ENCODE data around the gene ZNF474. TPM values are rescaled to one million over a fixed set of nuclear protein-coding genes. Genes with fewer than 3 reads are reported as not detected.
A peak's percentile ranks its signal among the peaks of the same experiment; 100 is the strongest.

The ZNF474 gene
- total and polyA plus RNA-seq, 2 of the 4 experiments (the other 2 are of a cell fraction): 0.24 to 0.54 TPM

DNA sequence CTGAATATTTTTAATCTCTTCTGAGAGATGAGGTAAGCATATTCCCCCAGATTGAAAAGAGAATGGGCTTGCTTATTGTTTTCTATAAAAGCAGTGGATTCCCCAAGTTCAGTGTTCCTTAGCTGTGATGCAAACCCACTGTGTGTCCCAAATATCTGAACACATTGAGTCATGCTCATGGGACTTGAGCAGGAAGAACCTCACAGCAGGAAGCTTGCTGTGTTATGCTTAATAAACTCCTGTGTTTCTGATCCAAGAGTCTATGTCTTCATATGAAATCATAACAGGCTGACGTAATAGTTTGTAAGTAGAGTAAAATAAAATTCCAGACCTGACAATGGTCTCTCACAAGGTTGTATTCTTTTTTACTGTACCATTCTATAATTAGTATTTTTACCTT lies 26.5 kb upstream of the ZNF474 start:
- no TSS peak for BruUV-seq (replicated peaks)
- Histone ChIP-seq H3K27me3 (ENCODE audit: control insufficient read depth, insufficient read depth, low read length) (no peaks in the 10 kb centered on the region), H2AFZ (replicated peaks; ENCODE audit: low read length, poor library complexity) (no peak overlapping the region), H3K9ac (ENCODE audit: low read depth, low read length) (no peak overlapping the region), H3K27ac (ENCODE audit: insufficient read depth, low read length) (no peak overlapping the region), H4K5ac (ENCODE audit: low read depth, low read length) (no peak overlapping the region), H4K20me1 (ENCODE audit: insufficient read depth, low read length) (no peaks in the 10 kb centered on the region), H3K4ac (ENCODE audit: low read depth, low read length) (no peak overlapping the region), H2BK15ac (ENCODE audit: low read depth, low read length) (peak overlapping the region; percentile 5; the same call in 1 of the 3 replicates), H3K18ac (ENCODE audit: low read depth, low read length) (no peak overlapping the region; the same call in 1 of the 2 replicates), H3K4me3 (ENCODE audit: insufficient read depth, low read depth, low read length) (no peak overlapping the region), H3K36me3 (ENCODE audit: control insufficient read depth, insufficient read depth, low read length) (no peaks in the 10 kb centered on the region), H3K56ac (ENCODE audit: extremely low read depth, insufficient read depth, low read length) (no peak overlapping the region), H3K14ac (replicated peaks; ENCODE audit: low read depth, low read length) (0 out of 2 replicates have a peak overlapping the region, but pooled peaks have one; percentile 63), H2BK120ac (ENCODE audit: low read depth, low read length) (peak overlapping the region; percentile 68), H3K23ac (ENCODE audit: low read depth, low read length) (no peak overlapping the region), H3K9me3 (ENCODE audit: control insufficient read depth, insufficient read depth, low read length) (no peaks in the 10 kb centered on the region), H3K4me1 (ENCODE audit: control insufficient read depth, insufficient read depth, low read length) (peaks cover 5% of the 10 kb centered on the region), H3K9me1 (ENCODE audit: insufficient read depth, low read length) (0 out of 2 replicates have a peak, but pooled peaks cover 4% of the 10 kb centered on the region), H3K4me2 (ENCODE audit: low read depth, low read length) (no peak overlapping the region), H4K91ac (ENCODE audit: insufficient read depth, low read depth, low read length) (no peak overlapping the region), H2BK20ac (ENCODE audit: low read depth, low read length) (peak overlapping the region; percentile 49; the same call in 1 of the 2 replicates), H2AK5ac (ENCODE audit: low read depth, low read length) (no peak overlapping the region), H4K8ac (ENCODE audit: low read depth in 2 of 2, low read length in 2 of 2) (0 out of 4 replicates have a peak overlapping the region, but pooled peaks of 1 of the 2 experiments have one; percentile 18), H2AK9ac (replicated peaks; ENCODE audit: low read depth, low read length, poor library complexity) (no peak overlapping the region), H3K79me1 (ENCODE audit: low read depth in 1 of 2, low read length in 2 of 2) (peaks cover 0 to 3% of the 10 kb centered on the region in 2 experiments; a peak in 1 of 4 replicates), H2BK5ac (ENCODE audit: low read depth, low read length, poor library complexity, severe bottlenecking) (no peak overlapping the region)
- dilution Hi-C loops (cut with HindIII; ENCODE audit: low sequenced_read_pairs, unreplicated experiment): no loop called here
- intact Hi-C loops (cut with micrococcal nuclease): loop anchor here (5.0 kb wide), 1 partner anchor 314 kb away; no protein-coding TSS in a partner anchor
- DNase-seq (peak; percentile 85), ATAC-seq (ENCODE audit: low read depth) (peak; percentile 16; the same call in 1 of the 2 replicates)
- no CpG with 5 or more reads among the region's 1 CpG for WGBS, 2 experiments (ENCODE audit: extremely low coverage in 2 of 2, insufficient read length in 1 of 2)
- ChIA-PET POLR2A (ENCODE audit: unreplicated experiment) (interaction anchor here (0.6 kb wide), 1 partner anchor 9 kb away, joined by 3 read pairs; no protein-coding TSS in a partner anchor), CTCF (interaction anchor here (0.9 to 2.5 kb wide), 7 partner anchors 11 to 135 kb away, joined by 4 to 14 read pairs (median 4); no protein-coding TSS in a partner anchor)
- TF ChIP-seq CEBPB (IDR thresholded peaks at IDR 0.05; ENCODE audit: low read depth, low read length) (peak; percentile 66), MAFK (IDR thresholded peaks at IDR 0.05; ENCODE audit: low read depth, low read length) (no peak), SMC3 (IDR thresholded peaks at IDR 0.05; ENCODE audit: low read depth, low read length) (no peak)
- in situ Hi-C loops (cut with MboI; ENCODE audit: low sequenced_read_pairs): loop anchor here (5.0 kb wide), 1 partner anchor 136 kb away; no protein-coding TSS in a partner anchor
